GM18505 (cell line): Measurements from ENCODE around the gene PRDM16.

Experiments used
- ATAC-seq: cut with Tn5 transposase; IDR thresholded peaks from one replicate; pipeline ENCODE4 v1.9.1; 2021; ENCODE audit not compliant: unreplicated experiment
- POLR2A ChIP-seq: IDR thresholded peaks from 4 replicates; pipeline ENCODE4 v1.6.1; 2011; ENCODE audit warnings: borderline replicate concordance; ENCODE audit not compliant: insufficient read depth, insufficient read length; ENCODE audit errors: extremely low read depth

Gene PRDM16

GRCh38 chr1:3148171-3148570 lies 79.2 kb downstream of the PRDM16 start:
- no peak for TF ChIP-seq POLR2A
- no peak for ATAC-seq

GRCh38 chr1:3149277-3149676 lies 80.3 kb downstream of the PRDM16 start:
- no peak for TF ChIP-seq POLR2A
- ATAC-seq: no peak

- no peak for TF ChIP-seq POLR2A
Measured at GRCh38 chr1:3151456-3151855, 82.5 kb downstream of the PRDM16 start.

GRCh38 chr1:3152143-3152542 lies 83.1 kb downstream of the PRDM16 start:
- no peak for ATAC-seq
- no peak for TF ChIP-seq POLR2A

More at GRCh38 chr1:3151456-3151855, 82.5 kb downstream of the PRDM16 start:
- no peak for ATAC-seq

GRCh38 chr1:3153197-3153596 lies 84.2 kb downstream of the PRDM16 start:
- no peak for ATAC-seq
- TF ChIP-seq POLR2A: no peak

- no peak for TF ChIP-seq POLR2A
Measured at GRCh38 chr1:3153902-3154795, 85.1 kb downstream of the PRDM16 start.

GRCh38 chr1:3155056-3155925 lies 86.3 kb downstream of the PRDM16 start:
- ATAC-seq: no peak
- TF ChIP-seq POLR2A: no peak

More at GRCh38 chr1:3153902-3154795, 85.1 kb downstream of the PRDM16 start:
- no peak for ATAC-seq

- no peak for ATAC-seq
- TF ChIP-seq POLR2A: no peak
Measured at GRCh38 chr1:3155926-3156220, 86.9 kb downstream of the PRDM16 start.

- TF ChIP-seq POLR2A: no peak
Measured at GRCh38 chr1:3156936-3157335, 87.9 kb downstream of the PRDM16 start.

GRCh38 chr1:3158347-3158746 lies 89.3 kb downstream of the PRDM16 start:
- no peak for TF ChIP-seq POLR2A
- ATAC-seq: no peak

More at GRCh38 chr1:3156936-3157335, 87.9 kb downstream of the PRDM16 start:
- ATAC-seq: no peak

- no peak for TF ChIP-seq POLR2A
- no peak for ATAC-seq
Measured at GRCh38 chr1:3159121-3159520, 90.1 kb downstream of the PRDM16 start.

GRCh38 chr1:3159996-3160395 lies 91.0 kb downstream of the PRDM16 start:
- no peak for ATAC-seq
- no peak for TF ChIP-seq POLR2A

GRCh38 chr1:3160647-3161145 lies 91.7 kb downstream of the PRDM16 start:
- no peak for ATAC-seq
- TF ChIP-seq POLR2A: no peak
